CD14-positive monocyte (primary cell): ENCODE results near the gene CA4. TPM values are rescaled to one million over a fixed set of nuclear protein-coding genes. Genes with fewer than 3 reads are reported as not detected.

Source experiments
- DNase-seq, 3 donors: peaks; one replicate each; pipeline ENCODE4 v3.0.0-alpha.2; 2011 to 2022
- H2AFZ ChIP-seq: 2 replicates; pipeline ENCODE4 v1.6.0; 2012; ENCODE audit warnings: mild to moderate bottlenecking, low read depth, low read length, inconsistent platforms; ENCODE audit not compliant: insufficient read depth, poor library complexity, severe bottlenecking
- H3K27ac ChIP-seq, 2 donors: 1 replicate in 1 of 2; 2 replicates in 1 of 2; pipeline ENCODE4 v1.5.1; 2012 to 2013; ENCODE audit warnings: low read length in 2 of 2, control low read depth in 1 of 2, inconsistent platforms in 1 of 2, low read depth in 1 of 2, mild to moderate bottlenecking in 1 of 2
- H3K27me3 ChIP-seq, 2 donors: one replicate each; pipeline versions ENCODE4 v1.6.0 to v1.6.1; 2011 to 2013; ENCODE audit warnings: low read length in 2 of 2; ENCODE audit not compliant: control insufficient read depth in 2 of 2, insufficient read depth in 2 of 2
- H3K36me3 ChIP-seq, 2 donors: replicated peaks in 1 of 2; 1 replicate in 1 of 2; 2 replicates in 1 of 2; pipeline versions ENCODE4 v1.5.1 to v1.6.1; 2012 to 2013; ENCODE audit warnings: low read length in 2 of 2, control low read depth in 1 of 2, inconsistent platforms in 1 of 2, mild to moderate bottlenecking in 1 of 2; ENCODE audit not compliant: insufficient read depth in 2 of 2, control insufficient read depth in 1 of 2
- H3K4me1 ChIP-seq, 2 donors: 1 replicate in 1 of 2; 2 replicates in 1 of 2; pipeline versions ENCODE4 v1.5.1 to v1.6.1; 2012 to 2013; ENCODE audit warnings: low read length in 2 of 2, control low read depth in 1 of 2, inconsistent platforms in 1 of 2, mild to moderate bottlenecking in 1 of 2, moderate library complexity in 1 of 2; ENCODE audit not compliant: insufficient read depth in 2 of 2, control insufficient read depth in 1 of 2
- H3K4me2 ChIP-seq: replicated peaks from 2 replicates; pipeline ENCODE3; 2012; ENCODE audit warnings: low read length, moderate library complexity, mild to moderate bottlenecking; ENCODE audit not compliant: poor library complexity, severe bottlenecking; ENCODE audit errors: extremely low read depth
- H3K4me3 ChIP-seq, 3 experiments: fragments of 200-600 bp in 1 of 3; sonication (generic) in 1 of 3; replicated peaks in 1 of 3; 1 replicate in 2 of 3; 2 replicates in 1 of 3; pipeline ENCODE4 v1.5.1; 2011 to 2013; ENCODE audit warnings: low read length in 3 of 3, mild to moderate bottlenecking in 3 of 3, control low read depth in 2 of 3, low read depth in 2 of 3, inconsistent platforms in 1 of 3, moderate library complexity in 1 of 3
- H3K79me2 ChIP-seq: 2 replicates; pipeline ENCODE4 v1.6.0; 2012; ENCODE audit warnings: mild to moderate bottlenecking, control low read depth, inconsistent platforms, low read length, moderate library complexity; ENCODE audit not compliant: insufficient read depth
- H3K9ac ChIP-seq: 2 replicates; pipeline ENCODE4 v1.6.0; 2017; ENCODE audit warnings: low read length, mild to moderate bottlenecking; ENCODE audit not compliant: insufficient read depth, poor library complexity, severe bottlenecking
- H3K9me3 ChIP-seq, 2 donors: replicated peaks in 1 of 2; 1 replicate in 1 of 2; 2 replicates in 1 of 2; pipeline versions ENCODE4 v1.5.1 to v1.6.1; 2012 to 2013; ENCODE audit warnings: low read length in 2 of 2, control low read depth in 1 of 2; ENCODE audit not compliant: control insufficient read depth in 1 of 2, insufficient read depth in 1 of 2
- H4K20me1 ChIP-seq: 2 replicates; pipeline ENCODE4 v1.6.0; 2012; ENCODE audit warnings: mild to moderate bottlenecking, low read length, control low read depth, moderate library complexity; ENCODE audit not compliant: insufficient read depth
- H3K27ac Mint-ChIP-seq, 7 donors: one replicate each; pipeline ENCODE4 v1.8.0; 2020; ENCODE audit warnings: mild to moderate bottlenecking in 7 of 7, mixed read lengths in 7 of 7, moderate library complexity in 6 of 7, inconsistent platforms in 2 of 7
- H3K27me3 Mint-ChIP-seq, 3 donors: one replicate each; pipeline ENCODE4 v1.8.0; 2021 to 2022; ENCODE audit warnings: low read depth in 3 of 3, mild to moderate bottlenecking in 3 of 3, mixed read lengths in 3 of 3, moderate library complexity in 3 of 3, inconsistent platforms in 1 of 3
- H3K36me3 Mint-ChIP-seq, 2 donors: one replicate each; pipeline ENCODE4 v1.8.0; 2020; ENCODE audit warnings: mixed read lengths in 2 of 2, inconsistent platforms in 1 of 2, mild to moderate bottlenecking in 1 of 2
- H3K4me1 Mint-ChIP-seq: one replicate; pipeline ENCODE4 v1.8.0; 2020; ENCODE audit warnings: mild to moderate bottlenecking, mixed read lengths
- H3K4me3 Mint-ChIP-seq, 2 donors: one replicate each; pipeline ENCODE4 v1.8.0; 2020; ENCODE audit warnings: mild to moderate bottlenecking in 2 of 2, mixed read lengths in 2 of 2, moderate library complexity in 1 of 2
- H3K9me3 Mint-ChIP-seq, 7 donors: one replicate each; pipeline ENCODE4 v1.8.0; 2020 to 2022; ENCODE audit warnings: mixed read lengths in 7 of 7, mild to moderate bottlenecking in 6 of 7, moderate library complexity in 6 of 7, inconsistent platforms in 2 of 7
- CTCF ChIP-seq: fragments of 200-600 bp; IDR thresholded peaks from one replicate; pipeline ENCODE4 v1.8.0; 2022; ENCODE audit warnings: antibody characterized with exemption, mild to moderate bottlenecking
- WGBS: methylation state at CpG from one replicate; pipeline ENCODE4 v1.1.5; 2013; ENCODE audit warnings: missing lambda C conversion rate; ENCODE audit not compliant: insufficient coverage; 5-methylcytosine and 5-hydroxymethylcytosine counted together
- intact Hi-C, 2 donors: fragments of 100-400 bp; cut with micrococcal nuclease; formaldehyde crosslinking; loops; one replicate each; pipeline versions ENCODE4 v1.15.0 to v1.15.1; 2023
- polyA plus RNA-seq, 3 donors: library from polyadenylated mRNA; depleted of rRNA in 1 of 3; unstranded in 2 of 3; stranded (reverse) in 1 of 3; fragments of 300-500 nt in 2 of 3; fragments of >200 nt in 1 of 3; fragmentation: Illumina TruSeq in 2 of 3; gene quantifications; 1 replicate in 2 of 3; 2 replicates in 1 of 3; pipeline ENCODE4 v1.2.3, GENCODE V29; 2012 to 2021

CA4 gene
- polyA plus RNA-seq, 3 donors: not detected

DNA sequence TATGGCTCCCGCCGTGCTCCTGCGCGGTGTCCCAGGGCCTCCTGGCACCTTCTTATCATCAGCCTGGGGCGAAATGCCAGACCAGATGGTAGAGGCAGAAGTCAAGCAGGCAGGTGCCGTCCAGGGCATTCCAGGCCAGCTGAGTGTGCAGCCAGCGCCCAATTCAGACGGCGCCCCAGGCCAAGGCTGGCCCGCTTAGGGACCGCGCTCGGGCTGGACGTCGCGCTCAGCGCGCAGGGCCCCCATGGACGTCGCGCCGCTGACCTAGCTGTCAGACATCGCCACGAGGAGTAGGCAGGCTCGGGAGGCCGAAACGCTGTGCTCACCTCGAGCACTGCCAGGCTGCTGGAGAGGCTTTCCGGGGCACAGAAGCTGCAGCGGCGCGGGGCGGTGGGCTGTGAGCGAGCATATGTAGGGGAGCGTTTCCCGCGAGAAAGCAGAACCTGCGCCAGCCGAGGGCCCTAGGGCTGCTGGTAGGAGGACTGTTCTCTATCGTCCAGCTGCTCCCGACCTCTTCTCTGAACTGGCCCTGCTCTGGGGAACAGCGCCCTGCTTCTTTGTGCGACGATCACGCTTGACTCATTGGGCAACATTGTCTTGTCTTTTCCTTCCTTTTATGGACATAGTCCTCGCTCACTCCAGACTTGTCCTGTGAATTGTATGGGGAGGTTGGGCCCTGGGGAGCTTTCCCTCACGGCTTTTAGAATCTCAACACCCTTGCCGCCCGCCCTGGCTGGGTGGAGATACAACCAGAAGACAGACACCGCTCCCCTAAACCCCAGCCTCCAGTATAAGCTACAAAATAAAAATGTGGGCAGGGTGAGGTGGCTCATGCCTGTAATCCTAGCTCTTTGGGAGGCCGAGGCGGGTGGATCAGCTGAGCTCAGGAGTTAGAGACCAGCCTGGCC is 8.4 kb upstream of the CA4 start:
- H3K27ac ChIP-seq: no peak overlapping the region
- Mint-ChIP-seq H3K4me3 (peak overlapping the region in 1 of 2 donors; percentile 81), H3K9me3 (peaks cover 0 to 34% (median 7%) of the 10 kb centered on the region in 7 donors), H3K36me3 (peaks cover 0 to 3% of the 10 kb centered on the region in 2 donors), H3K4me1 (peaks cover 37% of the 10 kb centered on the region), H3K27ac (no peak overlapping the region), H3K27me3 (peaks cover 83 to 95% (median 92%) of the 10 kb centered on the region in 3 donors)
- H3K36me3 ChIP-seq: no peaks in the 10 kb centered on the region
- no peaks in the 10 kb centered on the region for H3K79me2 ChIP-seq
- no peak overlapping the region for H3K4me2 ChIP-seq
- H2AFZ ChIP-seq: no peak overlapping the region
- DNase-seq: peak in 2 of 3 donors; percentile 14 to 19
- no peak overlapping the region for H3K4me3 ChIP-seq
- peaks cover 0 to 11% of the 10 kb centered on the region in 2 donors for H3K9me3 ChIP-seq
- peaks cover 52 to 90% of the 10 kb centered on the region in 2 donors for H3K27me3 ChIP-seq
- intact Hi-C loops: loop anchor here in 1 of 2 donors (10.0 kb wide), 1 partner anchor 293 kb away; no protein-coding TSS in a partner anchor
- H3K4me1 ChIP-seq: peaks cover 26 to 38% of the 10 kb centered on the region in 2 donors
- WGBS: 9% methylated on average over 43 of the region's 52 CpGs
- no peaks in the 10 kb centered on the region for H4K20me1 ChIP-seq
- H3K9ac ChIP-seq: no peak overlapping the region
- no peak for TF ChIP-seq CTCF

DNA sequence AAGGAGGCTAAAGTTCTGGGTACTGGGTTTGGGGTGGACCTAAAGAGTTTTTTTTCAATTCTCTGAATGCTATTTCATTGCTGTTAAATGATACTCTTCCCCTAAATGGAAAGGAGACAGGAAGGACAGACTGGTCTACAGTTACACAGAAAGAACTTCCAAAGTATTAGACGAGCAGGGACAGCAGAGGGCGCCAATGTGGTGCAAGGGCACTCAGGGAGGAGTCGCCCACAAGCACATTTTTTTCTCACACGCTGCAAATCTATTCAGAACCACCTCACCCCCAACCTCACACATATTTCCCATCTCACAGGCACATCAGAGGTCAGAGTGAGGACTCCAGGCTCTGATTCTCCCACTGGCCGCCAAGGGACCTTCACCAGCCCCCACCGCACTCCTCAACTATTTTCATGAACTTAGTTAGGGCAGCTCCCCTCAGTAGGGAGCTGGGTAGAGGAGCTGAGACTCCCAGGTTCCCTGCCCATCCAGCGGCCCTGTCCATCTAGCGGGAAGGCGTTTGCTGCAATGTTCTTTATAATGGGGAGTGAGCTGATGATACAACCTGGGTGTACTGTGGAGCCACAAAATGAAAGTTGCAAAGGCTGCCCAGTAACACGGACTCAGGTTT is 6.8 kb upstream of the CA4 start:
- Histone ChIP-seq H3K9ac (no peak overlapping the region), H3K9me3 (peaks cover 0 to 11% of the 10 kb centered on the region in 2 donors), H3K27ac (no peak overlapping the region), H2AFZ (no peak overlapping the region), H3K4me1 (peaks cover 26 to 38% of the 10 kb centered on the region in 2 donors), H3K4me2 (peak overlapping the region; percentile 11), H3K4me3 (no peak overlapping the region), H3K79me2 (no peaks in the 10 kb centered on the region), H3K36me3 (no peaks in the 10 kb centered on the region), H3K27me3 (peaks cover 45 to 87% of the 10 kb centered on the region in 2 donors), H4K20me1 (no peaks in the 10 kb centered on the region)
- no peak overlapping the region for H3K27ac Mint-ChIP-seq
- WGBS: 10% methylated on average over 7 of the region's 10 CpGs
- intact Hi-C loops: loop anchor here in 1 of 2 donors (10.0 kb wide), 1 partner anchor 292 kb away; no protein-coding TSS in a partner anchor
- peak overlapping the region in 1 of 2 donors; percentile 65 for H3K4me3 Mint-ChIP-seq
- no peaks in the 10 kb centered on the region for H3K36me3 Mint-ChIP-seq
- peak; percentile 44 to 51 (median 50) for DNase-seq
- H3K9me3 Mint-ChIP-seq: peaks cover 0 to 41% (median 9%) of the 10 kb centered on the region in 7 donors
- peak; percentile 74 for TF ChIP-seq CTCF
- H3K27me3 Mint-ChIP-seq: peaks cover 81 to 97% (median 92%) of the 10 kb centered on the region in 3 donors
- H3K4me1 Mint-ChIP-seq: peaks cover 42% of the 10 kb centered on the region
